T47D (cell line): ENCODE measurements around the gene SUMF1.
A peak's percentile ranks its signal among the peaks of the same experiment; 100 is the strongest.

Experiments used
- DNase-seq, 2 experiments: peaks; one replicate each; pipeline versions ENCODE4 v3.0.0 to v3.0.0-alpha.2; 2011 to 2012; ENCODE audit warnings: low read depth in 1 of 2, low spot score in 1 of 2
- JUND ChIP-seq: IDR thresholded peaks from 2 replicates; pipeline ENCODE4 v1.6.1; 2012; ENCODE audit warnings: low read depth
- in situ Hi-C: cut with HindIII; loops from 2 replicates; pipeline ENCODE4 v1.10.0; 2016; ENCODE audit warnings: low sequenced_read_pairs, low pct_unique_long_range_greater_than_20kb

The SUMF1 gene

GRCh38 chr3:4373669-4374068 is 93.4 kb downstream of the SUMF1 start:
- in situ Hi-C loops = no loop called here
- TF ChIP-seq JUND = no peak
- no peak for DNase-seq

GRCh38 chr3:4362523-4362922 is 104.5 kb downstream of the SUMF1 start:
- in situ Hi-C loops = no loop called here
- no peak for DNase-seq
- TF ChIP-seq JUND = no peak

GRCh38 chr3:4360817-4361216 is 106.3 kb downstream of the SUMF1 start:
- in situ Hi-C loops = no loop called here
- no peak for TF ChIP-seq JUND
- no peak for DNase-seq

GRCh38 chr3:4359805-4360502 is 107.1 kb downstream of the SUMF1 start:
- no peak for DNase-seq
- in situ Hi-C loops = no loop called here
- no peak for TF ChIP-seq JUND

GRCh38 chr3:4358273-4358672 is 108.8 kb downstream of the SUMF1 start:
- in situ Hi-C loops = no loop called here
- no peak for DNase-seq
- no peak for TF ChIP-seq JUND

- TF ChIP-seq JUND = no peak
- DNase-seq = no peak
- in situ Hi-C loops = no loop called here
Observed at GRCh38 chr3:4356546-4357410, 110.3 kb downstream of the SUMF1 start.

- no peak for TF ChIP-seq JUND
- DNase-seq = no peak
- in situ Hi-C loops = no loop called here
Observed at GRCh38 chr3:4356220-4356540, 110.9 kb downstream of the SUMF1 start.

- no peak for DNase-seq
- in situ Hi-C loops = no loop called here
Observed at GRCh38 chr3:4355401-4356219, 111.5 kb downstream of the SUMF1 start.

GRCh38 chr3:4351872-4352271 is 115.2 kb downstream of the SUMF1 start:
- no peak for DNase-seq
- TF ChIP-seq JUND = no peak
- in situ Hi-C loops = no loop called here

More at GRCh38 chr3:4355401-4356219, 111.5 kb downstream of the SUMF1 start:
- no peak for TF ChIP-seq JUND

GRCh38 chr3:4351164-4351855 is 115.8 kb downstream of the SUMF1 start:
- no peak for TF ChIP-seq JUND
- DNase-seq = no peak
- in situ Hi-C loops = no loop called here

GRCh38 chr3:4350789-4351163 is 116.3 kb downstream of the SUMF1 start:
- in situ Hi-C loops = no loop called here

GRCh38 chr3:4343258-4343657 is 123.8 kb downstream of the SUMF1 start:
- TF ChIP-seq JUND = no peak
- in situ Hi-C loops = no loop called here
- no peak for DNase-seq

More at GRCh38 chr3:4350789-4351163, 116.3 kb downstream of the SUMF1 start:
- peak; percentile 62 to 79 for DNase-seq
- TF ChIP-seq JUND = no peak
